Sciatic nerve (tissue), 1 donor: ENCODE results near the gene GABRG3. TPM values are rescaled to one million over a fixed set of nuclear protein-coding genes. Genes with fewer than 3 reads are reported as not detected.

Experiments used
- total RNA-seq: library from RNA; stranded (reverse); fragmentation: NEBNext Ultra II Directional; extraction: Animal tissue kit (Norgen Biotek cat#: 25700); gene quantifications from one replicate; pipeline ENCODE4 v1.2.1, GENCODE V29; 2021
- donor health status: DM: no; HTN: no; CAD: no.

The GABRG3 gene
- total RNA-seq, 1 donor from 2014 or later, result not detected

Other genes starting within 250 kb of the GABRG3 start
- gene GABRB3, start 198.1 kb upstream of the GABRG3 start, total RNA-seq, result 4.5 TPM
- not detected for gene GABRA5, start 104.1 kb upstream of the GABRG3 start, total RNA-seq